GM19240 (cell line): ENCODE data around the gene POT1.

Experiments
- DNase-seq: peaks from one replicate; pipeline ENCODE4 v3.0.0; 2011; ENCODE audit warnings: low spot score; ENCODE audit not compliant: insufficient read length

The POT1 gene

DNA sequence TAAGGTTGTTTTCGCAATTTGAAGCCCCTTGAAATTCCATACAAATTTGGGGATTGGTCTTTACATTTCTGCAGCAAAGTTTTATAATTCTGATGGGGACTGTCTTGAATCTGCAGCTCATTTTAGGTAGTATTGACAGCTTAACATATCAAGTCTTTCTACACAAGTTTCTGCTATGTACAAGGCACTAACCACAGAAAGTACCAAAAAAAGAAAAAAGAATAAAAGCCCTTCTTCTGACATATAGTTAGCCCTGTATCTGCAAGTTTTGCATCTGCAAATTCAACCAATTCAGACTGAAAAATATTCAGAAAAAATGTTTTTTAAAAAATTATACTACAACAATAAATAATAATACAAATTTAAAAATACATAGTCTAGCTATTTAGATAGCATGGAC lies 15.3 kb downstream of the POT1 start:
- DNase-seq: no peak

DNA sequence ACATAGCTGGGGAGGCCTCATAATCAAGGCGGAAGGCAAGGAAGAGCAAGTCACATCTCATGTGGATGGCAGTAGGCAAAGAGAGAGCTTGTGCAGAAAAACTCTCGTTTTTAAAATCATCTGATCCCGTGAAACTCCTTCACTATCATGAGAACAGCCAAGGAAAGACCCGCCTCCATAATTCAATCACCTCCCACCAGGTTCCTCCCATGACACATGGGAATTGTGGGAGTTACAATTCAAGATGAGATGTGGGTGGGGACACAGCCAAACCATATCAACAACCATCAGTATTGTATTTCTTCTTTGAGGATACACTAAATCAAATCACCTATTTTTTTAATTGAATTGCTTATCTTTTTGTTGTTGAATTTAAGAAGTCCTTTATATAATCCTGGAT lies 16.7 kb downstream of the POT1 start:
- no peak for DNase-seq

DNA sequence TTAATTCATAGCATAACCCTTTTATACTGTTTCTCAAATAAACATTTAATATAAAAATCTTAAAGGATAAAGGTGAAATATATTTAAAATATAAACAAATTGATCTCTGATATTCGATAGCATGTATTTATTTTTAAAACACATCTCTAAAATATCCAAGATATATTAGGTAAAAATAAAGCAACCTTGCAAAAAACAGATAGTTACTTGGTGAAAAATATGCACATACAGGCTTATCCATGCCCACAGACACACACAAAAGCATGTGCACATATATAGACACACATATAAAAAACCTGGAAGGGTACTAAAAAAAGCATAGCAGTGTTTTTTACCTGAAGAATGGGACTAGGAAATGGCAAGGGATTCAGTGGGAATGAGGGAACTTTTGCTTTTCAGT lies 19.8 kb downstream of the POT1 start:
- DNase-seq: no peak

DNA sequence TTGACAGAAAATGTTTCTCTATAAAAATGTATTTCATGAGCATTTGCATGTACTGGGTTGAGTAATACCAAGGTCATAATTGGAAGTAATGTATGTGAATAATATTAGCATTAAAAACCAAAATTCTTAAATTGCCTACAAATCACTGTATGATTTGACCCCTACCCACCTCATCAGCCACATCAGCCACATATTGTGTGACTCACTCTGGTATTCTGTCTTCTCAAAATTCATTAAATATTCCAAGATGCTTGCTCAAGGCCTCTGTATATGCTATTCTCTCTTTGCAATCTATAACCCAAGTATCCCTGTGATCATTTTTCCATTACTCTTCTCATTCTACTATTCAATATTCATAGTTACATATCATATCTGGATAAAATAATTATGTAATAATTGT lies 21.4 kb downstream of the POT1 start:
- DNase-seq: no peak

DNA sequence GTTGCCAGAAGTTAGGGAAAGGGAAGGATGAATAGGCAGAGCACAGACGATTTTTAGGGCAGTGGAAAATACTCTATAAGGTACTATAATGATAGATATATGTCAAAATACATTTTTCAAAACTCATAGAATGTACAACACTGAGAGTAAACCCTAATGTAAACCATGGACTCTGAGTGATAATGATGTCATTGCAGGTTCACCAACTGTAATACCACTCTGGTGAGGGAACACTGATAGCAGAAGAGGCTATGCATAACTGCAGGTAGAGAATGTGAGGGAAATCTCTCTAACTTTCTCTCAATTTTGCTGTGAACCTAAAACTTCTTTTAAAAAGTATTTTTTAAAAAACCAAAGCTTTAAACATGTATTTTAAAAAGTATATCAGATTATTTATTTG lies 22.1 kb downstream of the POT1 start:
- no peak for DNase-seq

GRCh38 chr7:124898531-124898930 lies 31.1 kb downstream of the POT1 start:
- DNase-seq: no peak

DNA sequence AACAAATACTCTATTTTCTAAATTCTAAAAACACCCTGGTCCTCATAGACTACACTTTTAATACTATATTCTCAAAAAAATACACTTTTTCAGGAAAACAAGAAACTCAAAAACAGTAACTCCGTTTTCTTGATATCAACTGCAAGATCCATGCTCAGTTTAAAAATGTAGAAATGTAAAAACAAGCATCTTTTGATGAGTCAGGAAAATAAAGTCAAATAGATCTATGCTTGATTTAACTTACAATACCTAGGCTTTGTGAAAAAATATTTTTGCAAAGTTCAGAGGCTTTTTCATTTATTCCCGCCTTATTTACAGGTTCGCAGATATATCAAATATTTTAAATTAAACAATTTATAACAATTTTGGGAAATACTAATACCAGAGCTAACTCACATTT lies 33.6 kb downstream of the POT1 start:
- no peak for DNase-seq

- no peak for DNase-seq
Measured at GRCh38 chr7:124893140-124893827, 36.3 kb downstream of the POT1 start.

GRCh38 chr7:124887247-124887646 lies 42.4 kb downstream of the POT1 start:
- DNase-seq: no peak

GRCh38 chr7:124881981-124882380 lies 47.6 kb downstream of the POT1 start:
- no peak for DNase-seq

DNA sequence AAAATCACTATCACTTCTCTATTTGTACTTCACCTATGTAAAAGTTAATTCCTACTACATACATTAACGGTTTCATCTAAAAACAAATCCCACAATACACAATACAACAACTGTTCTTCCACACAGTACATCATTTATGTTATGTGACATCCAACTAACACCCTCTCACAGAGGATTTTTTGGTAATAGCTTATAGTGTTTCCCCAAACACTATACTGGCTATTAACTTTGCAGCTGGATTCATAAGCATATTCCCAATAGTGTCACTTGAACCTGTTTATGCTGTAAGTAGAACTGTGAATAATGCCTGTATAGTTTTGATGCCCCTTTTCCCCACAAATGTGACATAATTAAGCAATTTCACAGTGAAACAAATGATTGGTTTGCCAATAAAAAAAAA lies 49.9 kb downstream of the POT1 start:
- no peak for DNase-seq

DNA sequence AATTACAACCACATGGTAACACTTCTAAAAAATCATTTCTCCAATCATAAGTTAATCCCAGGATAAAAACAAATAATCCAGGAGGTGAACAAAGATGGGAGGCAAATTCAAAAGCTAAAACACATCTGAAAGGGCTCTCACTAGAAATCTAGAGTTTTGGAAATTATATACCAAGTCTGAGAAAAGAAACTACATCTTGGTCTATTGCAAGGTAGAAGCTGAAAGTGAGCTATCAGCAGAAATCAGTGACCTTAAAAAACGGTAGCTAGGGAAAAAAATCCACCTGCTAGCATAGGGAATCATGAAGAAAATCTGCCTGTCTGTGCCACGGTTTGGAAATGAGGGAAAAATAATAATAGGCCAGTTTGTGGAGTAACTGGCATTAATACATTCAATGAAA lies 50.5 kb downstream of the POT1 start:
- no peak for DNase-seq

- no peak for DNase-seq
Measured at GRCh38 chr7:124874644-124875163, 54.9 kb downstream of the POT1 start.

DNA sequence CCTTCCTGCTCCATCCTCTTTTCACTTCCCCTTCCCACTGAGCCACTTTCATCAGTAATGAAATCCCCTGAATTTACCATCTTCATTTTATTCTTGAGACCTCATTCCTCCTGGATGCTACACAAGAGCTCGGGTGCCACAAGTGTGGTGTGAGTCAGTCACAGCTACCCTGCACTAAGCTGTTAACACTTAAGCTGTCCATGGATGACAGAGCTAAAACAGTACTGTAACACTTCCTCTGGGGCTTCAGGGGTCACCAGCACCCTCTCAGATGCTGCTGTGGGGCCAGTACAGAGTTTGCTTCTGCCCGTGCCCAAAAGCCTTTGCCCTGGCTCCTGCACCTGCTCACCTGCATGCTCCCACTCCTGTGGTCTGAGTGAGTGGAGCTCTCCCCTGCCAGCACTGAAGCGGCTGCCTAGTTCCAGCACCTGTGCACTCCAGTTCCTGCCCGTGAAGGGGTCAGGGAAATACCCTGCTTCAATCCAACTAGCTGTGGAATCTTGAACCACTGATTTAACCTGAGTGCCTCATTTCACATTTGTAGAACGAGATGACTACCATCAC lies 71.9 kb downstream of the POT1 start:
- DNase-seq: no peak

DNA sequence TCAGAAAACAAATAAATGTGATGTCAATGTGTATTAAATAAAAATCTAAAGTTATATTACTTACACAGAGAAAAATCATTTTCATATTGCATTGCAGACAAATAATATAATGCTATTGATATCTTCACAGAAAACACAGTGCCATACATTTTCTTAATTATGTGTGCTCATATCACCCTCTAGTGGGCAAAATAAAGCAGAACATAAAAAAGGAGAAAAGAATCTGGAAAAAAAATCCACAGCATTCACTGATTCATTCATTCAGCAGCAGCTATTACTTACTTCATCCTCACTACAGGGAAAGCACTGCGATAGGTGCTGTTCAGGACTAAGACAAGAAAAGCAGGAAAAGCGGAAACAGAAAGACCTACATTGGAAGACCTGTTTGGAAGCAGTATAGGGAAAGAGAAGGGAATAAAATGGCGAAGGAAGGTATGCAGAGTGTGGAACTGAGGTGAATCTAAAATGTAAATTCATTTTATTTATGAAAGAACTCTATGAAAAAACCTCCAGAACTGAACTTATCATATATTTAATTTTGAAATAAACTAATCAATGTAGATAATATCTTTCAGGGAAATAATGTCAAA lies 73.2 kb downstream of the POT1 start:
- DNase-seq: no peak

DNA sequence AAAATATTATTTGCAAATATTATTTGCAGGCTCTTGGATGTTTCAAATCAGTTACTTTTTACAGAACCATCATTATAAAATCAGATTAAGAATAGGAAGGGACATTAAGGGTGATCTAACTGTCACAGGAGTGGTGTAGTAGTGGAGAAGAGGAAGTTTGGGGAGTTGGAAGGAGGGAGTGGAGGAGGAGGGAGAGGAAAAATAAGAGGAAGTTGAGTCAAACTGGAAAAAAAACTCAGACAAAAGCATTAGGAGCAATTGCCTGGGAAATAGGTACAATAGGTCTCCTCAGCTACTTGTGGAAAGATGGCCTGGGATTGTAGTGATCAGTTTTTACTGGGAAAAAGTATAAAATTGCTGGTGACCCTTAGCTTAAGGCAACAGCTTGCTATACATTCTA lies 86.3 kb downstream of the POT1 start:
- no peak for DNase-seq

GRCh38 chr7:124840435-124840834 lies 89.2 kb downstream of the POT1 start:
- DNase-seq: no peak

DNA sequence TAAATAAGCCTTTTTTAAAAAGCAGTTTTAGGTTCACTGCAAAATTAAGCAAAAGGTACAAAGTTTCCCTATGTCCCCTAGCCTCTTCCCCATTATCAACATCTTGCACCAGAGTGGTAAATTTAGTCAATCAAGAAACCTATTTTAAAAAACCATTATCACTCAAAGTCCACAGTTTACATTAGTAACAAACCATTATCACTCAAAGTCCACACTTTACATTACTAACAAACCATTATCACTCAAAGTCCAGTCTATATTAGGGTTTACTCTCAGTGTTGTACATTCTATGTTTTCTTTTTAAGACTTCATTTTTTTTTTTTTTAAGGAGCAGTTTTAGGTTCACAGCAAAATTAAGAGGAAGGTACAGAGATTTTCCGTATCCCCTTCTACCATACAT lies 89.9 kb downstream of the POT1 start:
- DNase-seq: no peak

GRCh38 chr7:124836173-124836572 lies 93.5 kb downstream of the POT1 start:
- no peak for DNase-seq

DNA sequence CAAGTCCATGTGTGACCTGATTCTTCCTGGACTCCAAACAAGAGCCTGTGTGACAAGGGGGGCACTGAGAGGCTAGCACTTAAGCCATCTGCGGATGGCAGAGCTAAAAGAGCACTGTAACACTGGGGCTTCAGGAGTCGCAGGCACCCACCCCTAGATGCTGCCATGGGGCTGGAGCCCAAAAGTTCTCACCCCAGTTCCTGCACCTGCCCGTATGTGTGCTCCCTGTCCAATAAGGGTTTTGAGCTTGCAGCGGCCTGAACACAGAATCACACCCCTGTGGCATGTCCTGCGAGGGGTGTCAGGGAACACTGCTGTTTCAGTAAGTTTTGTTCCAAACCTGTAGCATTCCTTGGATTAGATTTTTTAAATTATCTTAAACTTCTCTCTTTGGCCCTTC lies 110.8 kb downstream of the POT1 start:
- DNase-seq: no peak

DNA sequence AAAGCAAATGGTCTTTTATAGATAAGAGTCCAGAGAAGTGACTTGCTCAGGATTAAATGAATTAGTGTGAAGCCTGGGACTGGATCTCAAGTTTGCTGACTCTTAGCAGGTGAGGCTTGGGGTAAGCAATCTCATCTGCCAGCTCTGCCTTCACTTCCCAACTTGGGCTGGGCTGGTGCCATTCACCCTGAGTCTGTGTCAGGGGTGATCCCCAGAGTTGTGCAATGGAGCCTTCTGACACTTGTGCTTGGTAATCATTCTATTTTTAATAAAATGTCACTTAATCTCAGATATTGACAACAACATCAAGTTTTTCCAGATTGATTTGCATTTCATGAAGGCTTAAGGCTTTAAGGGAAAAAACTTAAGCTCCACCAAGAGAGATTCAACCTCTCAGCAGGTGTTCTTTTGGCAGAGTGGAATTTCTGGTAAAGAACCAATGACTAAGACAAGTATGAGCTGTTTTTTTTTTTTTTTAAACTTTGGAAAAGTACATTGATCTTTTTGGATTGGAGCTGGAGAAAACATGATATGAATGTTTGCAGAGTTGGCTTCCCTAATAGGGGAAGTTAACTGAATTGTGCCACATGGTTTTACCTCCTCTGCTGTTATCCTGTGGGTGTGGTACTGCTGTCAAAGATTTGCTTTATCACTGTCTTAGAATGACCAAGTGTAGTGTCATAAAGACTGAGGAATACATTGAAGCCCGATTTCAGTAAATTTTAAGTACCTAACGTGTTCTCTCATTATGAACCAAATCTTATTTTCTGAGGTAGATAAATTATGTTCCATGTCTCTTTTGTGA lies 115.4 kb downstream of the POT1 start:
- no peak for DNase-seq

- no peak for DNase-seq
Measured at GRCh38 chr7:124812764-124813163, 116.9 kb downstream of the POT1 start.
